Ascending aorta (tissue), 2 donors: ENCODE measurements around the gene ADRA2B. TPM values are rescaled to one million over a fixed set of nuclear protein-coding genes. Genes with fewer than 3 reads are reported as not detected.
A peak's percentile ranks its signal among the peaks of the same experiment; 100 is the strongest.

Experiments
- DNase-seq, 2 donors: peaks; one replicate each; pipeline ENCODE4 v3.0.0-alpha.2; 2019; ENCODE audit warnings: low spot score in 2 of 2
- H3K27ac ChIP-seq, 2 donors: fragments of 200-600 bp; sonication (generic); one replicate each; pipeline ENCODE4 v1.5.1; 2016 to 2017; ENCODE audit warnings: mild to moderate bottlenecking in 1 of 2
- H3K27me3 ChIP-seq: fragments of 200-600 bp; sonication (generic); one replicate; pipeline ENCODE4 v1.5.1; 2017
- H3K36me3 ChIP-seq, 2 donors: fragments of 200-600 bp; sonication (generic); one replicate each; pipeline ENCODE4 v1.5.1; 2016
- H3K4me1 ChIP-seq, 2 donors: fragments of 200-600 bp; sonication (generic); one replicate each; pipeline ENCODE4 v1.5.1; 2016 to 2017; ENCODE audit warnings: mild to moderate bottlenecking in 1 of 2
- H3K4me3 ChIP-seq, 2 donors: fragments of 200-600 bp; sonication (generic); one replicate each; pipeline ENCODE4 v1.5.1; 2016 to 2017; ENCODE audit warnings: mild to moderate bottlenecking in 1 of 2
- H3K9me3 ChIP-seq, 2 donors: fragments of 200-600 bp; sonication (generic); one replicate each; pipeline ENCODE4 v1.5.1; 2016
- CTCF ChIP-seq, 3 experiments: fragments of 200-600 bp in 2 of 3; fragments of 450-650 bp in 1 of 3; sonication (generic) in 2 of 3; IDR thresholded peaks; one replicate each; pipeline ENCODE4 v1.5.1; 2016 to 2019; ENCODE audit warnings: antibody characterized with exemption in 3 of 3, mild to moderate bottlenecking in 1 of 3, moderate library complexity in 1 of 3
- intact Hi-C: fragments of 100-400 bp; cut with DNase I; formaldehyde crosslinking; loops from one replicate; pipeline ENCODE4 v1.15.1; 2023
- total RNA-seq: library from RNA; depleted of rRNA; stranded (reverse); fragments of >200 nt; gene quantifications from one replicate; pipeline ENCODE4 v1.1.0, GENCODE V29; 2016

The ADRA2B gene
- total RNA-seq, 1 donor from 2014 or later, result 9.4 TPM

- H3K9me3 ChIP-seq, result peaks cover 5 to 9% of the 10 kb centered on the region in 2 donors
- DNase-seq, result peak; percentile 4 to 47
- H3K27ac ChIP-seq, result no peak overlapping the region
- peaks cover 3 to 8% of the 10 kb centered on the region in 2 donors for H3K4me1 ChIP-seq
- no peak overlapping the region for H3K4me3 ChIP-seq
- H3K36me3 ChIP-seq, result no peaks in the 10 kb centered on the region
- H3K27me3 ChIP-seq, result no peaks in the 10 kb centered on the region
- intact Hi-C loops, result no loop called here
- TF ChIP-seq CTCF (IDR thresholded peaks at IDR 0.05), result no peak
These were observed 15.5 kb downstream of the ADRA2B start for GRCh38 chr2:96100893-96101304.

- Histone ChIP-seq H3K27ac (peak overlapping the region in 1 of 2 donors; percentile 61), H3K36me3 (no peaks in the 10 kb centered on the region), H3K9me3 (peaks cover 1 to 2% of the 10 kb centered on the region in 2 donors), H3K4me3 (no peak overlapping the region), H3K4me1 (peaks cover 3 to 8% of the 10 kb centered on the region in 2 donors), H3K27me3 (no peaks in the 10 kb centered on the region)
- no peak for TF ChIP-seq CTCF (IDR thresholded peaks at IDR 0.05)
- DNase-seq, result peak in 1 of 2 donors; percentile 53
- intact Hi-C loops, result no loop called here
These were observed 16.2 kb downstream of the ADRA2B start for GRCh38 chr2:96099861-96100798.

- H3K27ac ChIP-seq, result peak overlapping the region; percentile 27 to 61
- H3K4me1 ChIP-seq, result peaks cover 3 to 8% of the 10 kb centered on the region in 2 donors
- no peaks in the 10 kb centered on the region for H3K27me3 ChIP-seq
- no peak for TF ChIP-seq CTCF (IDR thresholded peaks at IDR 0.05)
- H3K36me3 ChIP-seq, result no peaks in the 10 kb centered on the region
- intact Hi-C loops, result no loop called here
- no peak overlapping the region for H3K4me3 ChIP-seq
- DNase-seq, result peak; percentile 25 to 76
- no peaks in the 10 kb centered on the region for H3K9me3 ChIP-seq
These were observed 17.3 kb downstream of the ADRA2B start for GRCh38 chr2:96098900-96099590.

GRCh38 chr2:96097951-96098823, 18.2 kb downstream of the ADRA2B start:
- intact Hi-C loops, result no loop called here
- peak overlapping the region in 1 of 2 donors; percentile 61 for H3K27ac ChIP-seq

More at GRCh38 chr2:96097951-96098823, 18.2 kb downstream of the ADRA2B start:
- H3K4me1 ChIP-seq, result peaks cover 3 to 8% of the 10 kb centered on the region in 2 donors
- no peak for TF ChIP-seq CTCF (IDR thresholded peaks at IDR 0.05)
- H3K9me3 ChIP-seq, result no peaks in the 10 kb centered on the region
- H3K4me3 ChIP-seq, result no peak overlapping the region
- DNase-seq, result peak; percentile 2 to 52
- no peaks in the 10 kb centered on the region for H3K27me3 ChIP-seq
- H3K36me3 ChIP-seq, result no peaks in the 10 kb centered on the region
